H4 (cell line): Measurements from ENCODE around the gene CIDEB. TPM values are rescaled to one million over a fixed set of nuclear protein-coding genes. Genes with fewer than 3 reads are reported as not detected.
"Not testable (repeated sequence)": the region's sequence is repeated elsewhere in the genome, so short reads cannot be mapped to it uniquely, and the experiment has no call there.

Experiments used
- DNase-seq: peaks from one replicate; pipeline ENCODE4 v3.0.0-alpha.2; 2015; ENCODE audit warnings: low spot score
- total RNA-seq: library from RNA; depleted of rRNA; stranded (reverse); fragments of >200 nt; shearing (Covaris generic); gene quantifications from 2 replicates; pipeline ENCODE4 v1.2.3, GENCODE V29; 2014; rRNA removed

The CIDEB gene
- not detected in 2 replicates for total RNA-seq

- peak; percentile 31 for DNase-seq
These were observed at the start of gene CIDEB for GRCh38 chr14:24307575-24308341. Gene CIDEB, minus strand, starts transcription at chr14:24307977. Its CDS starts 119 bp downstream, at chr14:24307858.

GRCh38 chr14:24356208-24356607 lies 48.4 kb upstream of the CIDEB start:
- DNase-seq: no peak

- no peak for DNase-seq
These were observed 47.2 kb upstream of the CIDEB start for GRCh38 chr14:24355009-24355408.

GRCh38 chr14:24354482-24354825 lies 46.7 kb upstream of the CIDEB start:
- not testable (repeated sequence) for DNase-seq

GRCh38 chr14:24353559-24354481 lies 46.0 kb upstream of the CIDEB start:
- DNase-seq: peak; percentile 36

- DNase-seq: peak; percentile 30
These were observed 43.7 kb upstream of the CIDEB start for GRCh38 chr14:24351517-24351916.

- DNase-seq: no peak
These were observed 42.0 kb upstream of the CIDEB start for GRCh38 chr14:24349742-24350141.

- no peak for DNase-seq
These were observed 40.4 kb upstream of the CIDEB start for GRCh38 chr14:24348186-24348585.

- no peak for DNase-seq
These were observed 39.4 kb upstream of the CIDEB start for GRCh38 chr14:24347134-24347533.

- no peak for DNase-seq
These were observed 36.3 kb upstream of the CIDEB start for GRCh38 chr14:24343795-24344660.

GRCh38 chr14:24342889-24343288 lies 35.1 kb upstream of the CIDEB start:
- DNase-seq: no peak

- no peak for DNase-seq
These were observed 32.8 kb upstream of the CIDEB start for GRCh38 chr14:24340606-24341005.

- DNase-seq: no peak
These were observed 31.7 kb upstream of the CIDEB start, which contains the start of gene RIPK3 for GRCh38 chr14:24339284-24340151. Gene RIPK3, minus strand, starts transcription at chr14:24339991. Its CDS starts 165 bp downstream, at chr14:24339826.

- no peak for DNase-seq
These were observed 31.1 kb upstream of the CIDEB start for GRCh38 chr14:24338843-24339242.

GRCh38 chr14:24337824-24338175 lies 30.0 kb upstream of the CIDEB start:
- DNase-seq: no peak

- no peak for DNase-seq
These were observed 29.5 kb upstream of the CIDEB start for GRCh38 chr14:24337144-24337823.

- DNase-seq: no peak
These were observed 27.8 kb upstream of the CIDEB start for GRCh38 chr14:24335461-24336171.

- no peak for DNase-seq
These were observed 26.9 kb upstream of the CIDEB start, which contains the start of gene ADCY4 for GRCh38 chr14:24334431-24335291. Gene ADCY4, minus strand, starts transcription at chr14:24335071. Its CDS starts 419 bp downstream, at chr14:24334652.
